ENCODE measurements around the gene FAM234B. TPM values are rescaled to one million over a fixed set of nuclear protein-coding genes. Genes with fewer than 3 reads are reported as not detected.

Gene FAM234B
- total RNA-seq, 1 experiment from 2014 or later: 3.3 TPM

- no peak overlapping the region for H3K27ac ChIP-seq (ENCODE audit: low read length)
- H3K36me3 ChIP-seq (ENCODE audit: low read depth, low read length): no peaks in the 10 kb centered on the region
- H3K9me2 ChIP-seq (replicated peaks; ENCODE audit: low read length): no peaks in the 10 kb centered on the region
- no peaks in the 10 kb centered on the region for H3K79me2 ChIP-seq (ENCODE audit: low read length)
- no peaks in the 10 kb centered on the region for H4K20me1 ChIP-seq (ENCODE audit: low read length)
- no peak overlapping the region for H3K4me3 ChIP-seq (ENCODE audit: low read length)
- ChIA-PET CTCF (no interaction called here), POLR2A (ENCODE audit: unreplicated experiment) (no interaction called here)
- no peaks in the 10 kb centered on the region for H3K9me3 ChIP-seq (ENCODE audit: low read length)
- H3K27me3 ChIP-seq (ENCODE audit: low read length): no peaks in the 10 kb centered on the region
- H3K9ac ChIP-seq (ENCODE audit: low read length): no peak overlapping the region
- no peaks in the 10 kb centered on the region for H3K4me1 ChIP-seq (ENCODE audit: insufficient read depth, low read length)
- no TSS peak for BruUV-seq (replicated peaks)
- no peak overlapping the region for H3K4me2 ChIP-seq (ENCODE audit: low read length)
- DNase-seq (no peak), ATAC-seq (no peak)
- TF ChIP-seq EZH2 (IDR thresholded peaks at IDR 0.05; ENCODE audit: low read length, unreplicated experiment): no peak
- TF ChIP-seq EZH2phosphoT487 (IDR thresholded peaks at IDR 0.05; ENCODE audit: borderline replicate concordance, low read length): no peak
- TF ChIP-seq, protein P1, sequence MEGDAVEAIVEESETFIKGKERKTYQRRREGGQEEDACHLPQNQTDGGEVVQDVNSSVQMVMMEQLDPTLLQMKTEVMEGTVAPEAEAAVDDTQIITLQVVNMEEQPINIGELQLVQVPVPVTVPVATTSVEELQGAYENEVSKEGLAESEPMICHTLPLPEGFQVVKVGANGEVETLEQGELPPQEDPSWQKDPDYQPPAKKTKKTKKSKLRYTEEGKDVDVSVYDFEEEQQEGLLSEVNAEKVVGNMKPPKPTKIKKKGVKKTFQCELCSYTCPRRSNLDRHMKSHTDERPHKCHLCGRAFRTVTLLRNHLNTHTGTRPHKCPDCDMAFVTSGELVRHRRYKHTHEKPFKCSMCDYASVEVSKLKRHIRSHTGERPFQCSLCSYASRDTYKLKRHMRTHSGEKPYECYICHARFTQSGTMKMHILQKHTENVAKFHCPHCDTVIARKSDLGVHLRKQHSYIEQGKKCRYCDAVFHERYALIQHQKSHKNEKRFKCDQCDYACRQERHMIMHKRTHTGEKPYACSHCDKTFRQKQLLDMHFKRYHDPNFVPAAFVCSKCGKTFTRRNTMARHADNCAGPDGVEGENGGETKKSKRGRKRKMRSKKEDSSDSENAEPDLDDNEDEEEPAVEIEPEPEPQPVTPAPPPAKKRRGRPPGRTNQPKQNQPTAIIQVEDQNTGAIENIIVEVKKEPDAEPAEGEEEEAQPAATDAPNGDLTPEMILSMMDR (conservative IDR thresholded peaks at IDR 0.05; ENCODE audit: low read depth, low read length): no peak
- intact Hi-C loops (cut with micrococcal nuclease): no loop called here
- H3F3A ChIP-seq (ENCODE audit: low read length, unreplicated experiment): no peaks in the 10 kb centered on the region
- no peak overlapping the region for H2AFZ ChIP-seq (ENCODE audit: low read length)
Measured at GRCh38 chr12:13011098-13011497, 33.1 kb upstream of the FAM234B start.

DNA sequence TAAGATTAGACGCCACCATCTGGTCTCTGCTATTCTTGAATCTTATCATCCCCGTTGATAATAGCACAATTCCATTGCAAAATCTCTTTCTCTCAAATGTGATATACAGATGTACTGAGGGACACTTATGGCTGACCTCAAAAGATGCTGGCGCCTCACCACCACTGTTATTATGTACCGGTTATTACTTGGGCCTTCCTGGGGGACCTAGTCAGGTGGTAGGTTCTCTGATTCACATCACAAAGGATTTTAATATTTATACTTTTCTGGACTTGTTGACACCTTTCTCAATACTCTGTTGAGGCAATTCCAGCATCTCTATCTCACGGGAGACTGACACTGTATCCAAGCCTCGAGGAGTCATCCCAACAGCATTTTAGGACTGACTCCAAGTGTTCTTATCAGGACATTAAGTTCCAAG, 21.3 kb upstream of the FAM234B start:
- intact Hi-C loops (cut with micrococcal nuclease): no loop called here
- Histone ChIP-seq H3K9me3 (ENCODE audit: low read length) (no peaks in the 10 kb centered on the region), H3K36me3 (ENCODE audit: low read depth, low read length) (no peaks in the 10 kb centered on the region), H3F3A (ENCODE audit: low read length, unreplicated experiment) (no peaks in the 10 kb centered on the region), H4K20me1 (ENCODE audit: low read length) (no peaks in the 10 kb centered on the region), H3K4me2 (ENCODE audit: low read length) (no peak overlapping the region), H3K9me2 (replicated peaks; ENCODE audit: low read length) (no peaks in the 10 kb centered on the region), H3K9ac (ENCODE audit: low read length) (no peak overlapping the region), H2AFZ (ENCODE audit: low read length) (no peak overlapping the region), H3K4me1 (ENCODE audit: insufficient read depth, low read length) (no peaks in the 10 kb centered on the region), H3K27me3 (ENCODE audit: low read length) (no peaks in the 10 kb centered on the region), H3K79me2 (ENCODE audit: low read length) (no peaks in the 10 kb centered on the region), H3K4me3 (ENCODE audit: low read length) (no peak overlapping the region), H3K27ac (ENCODE audit: low read length) (no peak overlapping the region)
- TF ChIP-seq EZH2phosphoT487 (IDR thresholded peaks at IDR 0.05; ENCODE audit: borderline replicate concordance, low read length): no peak
- TF ChIP-seq EZH2 (IDR thresholded peaks at IDR 0.05; ENCODE audit: low read length, unreplicated experiment): no peak
- TF ChIP-seq, protein P1 (conservative IDR thresholded peaks at IDR 0.05; ENCODE audit: low read depth, low read length): no peak
- CTCF ChIA-PET: no interaction called here
- DNase-seq: no peak
- ATAC-seq: no peak
- POLR2A ChIA-PET (ENCODE audit: unreplicated experiment): no interaction called here
- BruUV-seq (replicated peaks): no TSS peak

GRCh38 chr12:13023811-13024530, 20.2 kb upstream of the FAM234B start:
- intact Hi-C loops (cut with micrococcal nuclease): no loop called here
- H3K79me2 ChIP-seq (ENCODE audit: low read length): no peaks in the 10 kb centered on the region
- no TSS peak for BruUV-seq (replicated peaks)

More at GRCh38 chr12:13023811-13024530, 20.2 kb upstream of the FAM234B start:
- ChIA-PET CTCF (no interaction called here), POLR2A (ENCODE audit: unreplicated experiment) (interaction anchor here (0.6 kb wide), 1 partner anchor 130 kb away, joined by 4 read pairs; no protein-coding TSS in a partner anchor)
- H3K27me3 ChIP-seq (ENCODE audit: low read length): no peaks in the 10 kb centered on the region
- H3K36me3 ChIP-seq (ENCODE audit: low read depth, low read length): no peaks in the 10 kb centered on the region
- H3K9me2 ChIP-seq (replicated peaks; ENCODE audit: low read length): no peaks in the 10 kb centered on the region
- H3K9ac ChIP-seq (ENCODE audit: low read length): no peak overlapping the region
- no peak overlapping the region for H3K4me3 ChIP-seq (ENCODE audit: low read length)
- H3K4me1 ChIP-seq (ENCODE audit: insufficient read depth, low read length): no peaks in the 10 kb centered on the region
- no peak for TF ChIP-seq EZH2 (IDR thresholded peaks at IDR 0.05; ENCODE audit: low read length, unreplicated experiment)
- no peak for TF ChIP-seq EZH2phosphoT487 (IDR thresholded peaks at IDR 0.05; ENCODE audit: borderline replicate concordance, low read length)
- TF ChIP-seq, protein P1 (conservative IDR thresholded peaks at IDR 0.05; ENCODE audit: low read depth, low read length): no peak
- no peaks in the 10 kb centered on the region for H3F3A ChIP-seq (ENCODE audit: low read length, unreplicated experiment)
- H3K9me3 ChIP-seq (ENCODE audit: low read length): no peaks in the 10 kb centered on the region
- H4K20me1 ChIP-seq (ENCODE audit: low read length): no peaks in the 10 kb centered on the region
- H3K4me2 ChIP-seq (ENCODE audit: low read length): no peak overlapping the region
- ATAC-seq (no peak), DNase-seq (no peak)
- no peak overlapping the region for H2AFZ ChIP-seq (ENCODE audit: low read length)
- no peak overlapping the region for H3K27ac ChIP-seq (ENCODE audit: low read length)

All from PC-3 (cell line).